Ishikawa (cell line): ENCODE measurements around the gene RAPGEF6.

Experiments used
- CEBPB ChIP-seq: IDR thresholded peaks from 2 replicates; pipeline ENCODE4 v1.6.1; 2012
- CREB1 ChIP-seq: IDR thresholded peaks from 2 replicates; pipeline ENCODE4 v1.6.1; 2012; ENCODE audit warnings: low read depth
- EGR1 ChIP-seq: IDR thresholded peaks from 2 replicates; pipeline ENCODE4 v1.6.1; 2012
- EP300 ChIP-seq: IDR thresholded peaks from 2 replicates; pipeline ENCODE4 v1.6.1; 2012; ENCODE audit warnings: borderline replicate concordance
- FOXM1 ChIP-seq: IDR thresholded peaks from 2 replicates; pipeline ENCODE4 v1.6.1; 2012; ENCODE audit warnings: low read depth, borderline replicate concordance
- NFIC ChIP-seq: IDR thresholded peaks from 2 replicates; pipeline ENCODE4 v1.6.1; 2012
- RAD21 ChIP-seq: IDR thresholded peaks from 2 replicates; pipeline ENCODE4 v1.6.1; 2012; ENCODE audit warnings: low read depth
- REST ChIP-seq: IDR thresholded peaks from 2 replicates; pipeline ENCODE4 v1.6.1; 2012; ENCODE audit warnings: low read depth, mild to moderate bottlenecking
- TAF1 ChIP-seq: IDR thresholded peaks from 2 replicates; pipeline ENCODE4 v1.6.1; 2012; ENCODE audit warnings: low read depth, mild to moderate bottlenecking
- TCF12 ChIP-seq: IDR thresholded peaks from 2 replicates; pipeline ENCODE4 v1.6.1; 2012; ENCODE audit warnings: low read depth
- YY1 ChIP-seq: IDR thresholded peaks from 2 replicates; pipeline ENCODE4 v1.6.1; 2012; ENCODE audit warnings: low read depth
- TF ChIP-seq, protein P1 (sequence below): IDR thresholded peaks from 2 replicates; pipeline ENCODE4 v1.6.1; 2012
- TF ChIP-seq, protein P2 (sequence below): IDR thresholded peaks from 2 replicates; pipeline ENCODE4 v1.6.1; 2012

DNA sequence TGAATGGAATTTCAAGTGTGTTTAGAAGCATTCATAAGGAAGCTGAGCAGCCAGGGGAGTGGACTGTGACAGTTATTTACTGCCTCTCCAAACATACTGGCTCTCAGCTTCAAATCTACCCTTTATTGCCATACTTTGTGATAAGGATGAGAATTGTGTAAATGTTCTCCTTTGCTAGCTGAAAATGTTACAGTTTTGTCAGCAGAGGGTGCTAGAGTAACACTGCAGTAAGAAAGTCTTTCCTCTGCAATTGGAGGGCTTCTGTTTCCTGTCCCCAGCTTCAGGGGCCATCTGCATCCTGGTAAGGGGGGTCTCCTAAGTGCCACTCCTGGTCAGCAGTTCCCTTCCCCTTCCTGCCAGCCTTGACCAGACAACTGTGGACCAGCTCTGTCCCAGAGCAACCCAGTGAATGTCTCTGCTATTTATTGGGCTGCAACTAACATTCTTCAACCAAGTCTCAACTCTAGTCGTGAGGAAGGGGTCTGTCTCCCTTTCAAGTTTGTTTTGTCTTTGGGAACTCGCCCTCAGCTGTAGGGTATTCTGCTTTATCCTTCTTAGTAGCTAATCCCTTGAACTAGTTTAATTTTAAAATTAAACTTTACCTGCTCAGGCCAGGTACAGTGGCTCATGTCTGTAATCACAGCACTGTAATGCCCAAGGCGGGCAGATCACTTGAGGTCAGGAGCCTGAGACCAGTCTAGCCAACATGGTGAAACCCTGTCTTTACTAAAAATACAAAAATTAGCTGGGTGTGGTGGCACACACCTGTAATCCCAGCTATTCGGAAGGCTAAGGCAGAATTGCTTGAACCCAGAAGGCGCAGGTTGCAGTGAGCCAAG lies 45.3 kb downstream of the RAPGEF6 start:
- TF ChIP-seq EP300, result no peak
- TF ChIP-seq CREB1, result no peak
- peak; percentile 89 for TF ChIP-seq RAD21
- no peak for TF ChIP-seq YY1
- TF ChIP-seq NFIC, result no peak
- TF ChIP-seq TAF1, result no peak
- TF ChIP-seq FOXM1, result no peak
- TF ChIP-seq CEBPB, result no peak
- TF ChIP-seq, protein P1, sequence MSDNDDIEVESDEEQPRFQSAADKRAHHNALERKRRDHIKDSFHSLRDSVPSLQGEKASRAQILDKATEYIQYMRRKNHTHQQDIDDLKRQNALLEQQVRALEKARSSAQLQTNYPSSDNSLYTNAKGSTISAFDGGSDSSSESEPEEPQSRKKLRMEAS, result no peak
- TF ChIP-seq REST, result no peak
- TF ChIP-seq, protein P2, sequence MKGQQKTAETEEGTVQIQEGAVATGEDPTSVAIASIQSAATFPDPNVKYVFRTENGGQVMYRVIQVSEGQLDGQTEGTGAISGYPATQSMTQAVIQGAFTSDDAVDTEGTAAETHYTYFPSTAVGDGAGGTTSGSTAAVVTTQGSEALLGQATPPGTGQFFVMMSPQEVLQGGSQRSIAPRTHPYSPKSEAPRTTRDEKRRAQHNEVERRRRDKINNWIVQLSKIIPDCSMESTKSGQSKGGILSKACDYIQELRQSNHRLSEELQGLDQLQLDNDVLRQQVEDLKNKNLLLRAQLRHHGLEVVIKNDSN, result no peak
- TF ChIP-seq TCF12, result no peak
- TF ChIP-seq EGR1, result no peak
